Femur (tissue), 1 donor: ENCODE measurements around the gene CD247.

Source experiments
- DNase-seq: peaks from one replicate; pipeline ENCODE4 v3.0.0-alpha.2; 2017

Gene CD247

GRCh38 chr1:167487614-167488013 is 30.7 kb downstream of the CD247 start:
- DNase-seq, result no peak

- DNase-seq, result peak; percentile 38
Measured at GRCh38 chr1:167486090-167486824, 32.1 kb downstream of the CD247 start.

- no peak for DNase-seq
Measured at GRCh38 chr1:167484726-167485502, 33.4 kb downstream of the CD247 start.

GRCh38 chr1:167483790-167484189 is 34.5 kb downstream of the CD247 start:
- no peak for DNase-seq

GRCh38 chr1:167482184-167482583 is 36.1 kb downstream of the CD247 start:
- DNase-seq, result no peak

GRCh38 chr1:167479331-167479979 is 38.9 kb downstream of the CD247 start:
- no peak for DNase-seq

GRCh38 chr1:167477986-167478385 is 40.3 kb downstream of the CD247 start:
- DNase-seq, result peak; percentile 38

GRCh38 chr1:167476061-167476460 is 42.3 kb downstream of the CD247 start:
- no peak for DNase-seq

GRCh38 chr1:167474191-167474641 is 44.1 kb downstream of the CD247 start:
- no peak for DNase-seq

GRCh38 chr1:167473761-167474160 is 44.6 kb downstream of the CD247 start:
- no peak for DNase-seq

GRCh38 chr1:167472752-167473521 is 45.4 kb downstream of the CD247 start:
- DNase-seq, result no peak

- no peak for DNase-seq
Measured at GRCh38 chr1:167471568-167471967, 46.8 kb downstream of the CD247 start.

GRCh38 chr1:167469280-167469965 is 48.9 kb downstream of the CD247 start:
- DNase-seq, result no peak

GRCh38 chr1:167467752-167468151 is 50.6 kb downstream of the CD247 start:
- no peak for DNase-seq

- DNase-seq, result no peak
Measured at GRCh38 chr1:167467126-167467710, 51.1 kb downstream of the CD247 start.

GRCh38 chr1:167465743-167466142 is 52.6 kb downstream of the CD247 start:
- no peak for DNase-seq

- no peak for DNase-seq
Measured at GRCh38 chr1:167465018-167465417, 53.3 kb downstream of the CD247 start.

GRCh38 chr1:167463875-167464575 is 54.3 kb downstream of the CD247 start:
- no peak for DNase-seq

- DNase-seq, result no peak
Measured at GRCh38 chr1:167463080-167463479, 55.2 kb downstream of the CD247 start.

GRCh38 chr1:167462341-167462740 is 56.0 kb downstream of the CD247 start:
- DNase-seq, result no peak

GRCh38 chr1:167460836-167461235 is 57.5 kb downstream of the CD247 start:
- no peak for DNase-seq
